SJCRH30 (cell line): Measurements from ENCODE around the gene OR5B12. TPM values are rescaled to one million over a fixed set of nuclear protein-coding genes. Genes with fewer than 3 reads are reported as not detected.

Experiments used
- DNase-seq, 2 experiments: peaks; one replicate each; pipeline ENCODE4 v3.0.0-alpha.2; 2015 to 2020
- H3K27ac ChIP-seq: fragments of 250-450 bp; sonication (Bioruptor Pico); 2 replicates; pipeline ENCODE4 v1.5.1; 2020; ENCODE audit warnings: mild to moderate bottlenecking, moderate library complexity
- H3K27me3 ChIP-seq: fragments of 250-450 bp; sonication (Bioruptor Pico); 2 replicates; pipeline ENCODE4 v1.5.1; 2020; ENCODE audit warnings: mild to moderate bottlenecking, moderate library complexity
- H3K36me3 ChIP-seq: fragments of 250-450 bp; sonication (Bioruptor Pico); 2 replicates; pipeline ENCODE4 v1.5.1; 2020; ENCODE audit warnings: mild to moderate bottlenecking, moderate library complexity
- H3K4me1 ChIP-seq: fragments of 250-450 bp; sonication (Bioruptor Pico); 2 replicates; pipeline ENCODE4 v1.5.1; 2020; ENCODE audit warnings: mild to moderate bottlenecking, moderate library complexity
- H3K4me3 ChIP-seq: fragments of 250-450 bp; sonication (Bioruptor Pico); 2 replicates; pipeline ENCODE4 v1.5.1; 2020; ENCODE audit warnings: mild to moderate bottlenecking, moderate library complexity
- H3K9me3 ChIP-seq: fragments of 250-450 bp; sonication (Bioruptor Pico); replicated peaks from 2 replicates; pipeline ENCODE4 v1.5.1; 2020; ENCODE audit warnings: mild to moderate bottlenecking, moderate library complexity
- total RNA-seq: library from RNA; depleted of rRNA; stranded (reverse); fragments of >200 nt; shearing (Covaris generic); gene quantifications from 2 replicates; pipeline ENCODE4 v1.2.3, GENCODE V29; 2014; rRNA removed

Gene OR5B12
- not detected in 2 replicates for total RNA-seq

- DNase-seq = no peak
- no peaks in the 10 kb centered on the region for H3K9me3 ChIP-seq
- no peak within 1 kb of the TSS for H3K4me3 ChIP-seq
- no peaks in the 10 kb centered on the region for H3K27me3 ChIP-seq
- no peak within 1 kb of the TSS for H3K27ac ChIP-seq
- no peaks in the 10 kb centered on the region for H3K36me3 ChIP-seq
- no peaks in the 10 kb centered on the region for H3K4me1 ChIP-seq
Measured at GRCh38 chr11:58442136-58442535, at the start of gene OR5B12. Gene OR5B12 (minus strand): TSS chr11:58442236. CDS start chr11:58440151, 2,085 bp downstream.

- no peaks in the 10 kb centered on the region for H3K27me3 ChIP-seq
- H3K4me1 ChIP-seq = no peaks in the 10 kb centered on the region
- no peak overlapping the region for H3K4me3 ChIP-seq
- H3K27ac ChIP-seq = no peak overlapping the region
- no peaks in the 10 kb centered on the region for H3K9me3 ChIP-seq
- no peak for DNase-seq
- no peaks in the 10 kb centered on the region for H3K36me3 ChIP-seq
Measured at GRCh38 chr11:58490827-58491226, 48.8 kb upstream of the OR5B12 start.

GRCh38 chr11:58487170-58487569 is 45.1 kb upstream of the OR5B12 start:
- Histone ChIP-seq H3K36me3 (no peaks in the 10 kb centered on the region), H3K9me3 (no peaks in the 10 kb centered on the region), H3K27ac (no peak overlapping the region), H3K4me3 (no peak overlapping the region), H3K4me1 (no peaks in the 10 kb centered on the region), H3K27me3 (no peaks in the 10 kb centered on the region)
- no peak for DNase-seq

- Histone ChIP-seq H3K4me3 (no peak overlapping the region), H3K36me3 (no peaks in the 10 kb centered on the region), H3K4me1 (no peaks in the 10 kb centered on the region), H3K27me3 (no peaks in the 10 kb centered on the region), H3K27ac (no peak overlapping the region), H3K9me3 (no peaks in the 10 kb centered on the region)
- DNase-seq = no peak
Measured at GRCh38 chr11:58485961-58486360, 43.9 kb upstream of the OR5B12 start.

- Histone ChIP-seq H3K4me3 (no peak overlapping the region), H3K9me3 (no peaks in the 10 kb centered on the region), H3K27me3 (no peaks in the 10 kb centered on the region), H3K36me3 (no peaks in the 10 kb centered on the region), H3K27ac (no peak overlapping the region), H3K4me1 (no peaks in the 10 kb centered on the region)
- DNase-seq = peak in 1 of 2 experiments; percentile 6
Measured at GRCh38 chr11:58471892-58472291, 29.9 kb upstream of the OR5B12 start.

- no peak for DNase-seq
- no peak overlapping the region for H3K4me3 ChIP-seq
- no peaks in the 10 kb centered on the region for H3K36me3 ChIP-seq
- H3K27me3 ChIP-seq = no peaks in the 10 kb centered on the region
- no peaks in the 10 kb centered on the region for H3K4me1 ChIP-seq
- no peak overlapping the region for H3K27ac ChIP-seq
- H3K9me3 ChIP-seq = no peaks in the 10 kb centered on the region
Measured at GRCh38 chr11:58466293-58466692, 24.3 kb upstream of the OR5B12 start.

- no peak overlapping the region for H3K4me3 ChIP-seq
- H3K27me3 ChIP-seq = no peaks in the 10 kb centered on the region
- no peaks in the 10 kb centered on the region for H3K4me1 ChIP-seq
- no peak for DNase-seq
- no peak overlapping the region for H3K27ac ChIP-seq
- H3K36me3 ChIP-seq = no peaks in the 10 kb centered on the region
- H3K9me3 ChIP-seq = no peaks in the 10 kb centered on the region
Measured at GRCh38 chr11:58465690-58466089, 23.7 kb upstream of the OR5B12 start.

- peak; percentile 1 to 5 for DNase-seq
Measured at GRCh38 chr11:58451585-58451984, 9.5 kb upstream of the OR5B12 start.

GRCh38 chr11:58446294-58446693 is 4.3 kb upstream of the OR5B12 start:
- Histone ChIP-seq H3K4me1 (no peaks in the 10 kb centered on the region), H3K9me3 (no peaks in the 10 kb centered on the region), H3K4me3 (no peak overlapping the region), H3K36me3 (no peaks in the 10 kb centered on the region), H3K27me3 (no peaks in the 10 kb centered on the region), H3K27ac (no peak overlapping the region)
- DNase-seq = peak in 1 of 2 experiments; percentile 1

More at GRCh38 chr11:58451585-58451984, 9.5 kb upstream of the OR5B12 start:
- H3K27me3 ChIP-seq = no peaks in the 10 kb centered on the region
- no peak overlapping the region for H3K27ac ChIP-seq
- no peaks in the 10 kb centered on the region for H3K36me3 ChIP-seq
- H3K4me1 ChIP-seq = no peaks in the 10 kb centered on the region
- H3K9me3 ChIP-seq = no peaks in the 10 kb centered on the region
- H3K4me3 ChIP-seq = no peak overlapping the region

- H3K27ac ChIP-seq = no peak overlapping the region
Measured at GRCh38 chr11:58444300-58444699, 2.3 kb upstream of the OR5B12 start.

GRCh38 chr11:58438486-58438885 is 3.5 kb downstream of the OR5B12 start:
- no peak overlapping the region for H3K27ac ChIP-seq
- DNase-seq = no peak

More at GRCh38 chr11:58444300-58444699, 2.3 kb upstream of the OR5B12 start:
- Histone ChIP-seq H3K27me3 (no peaks in the 10 kb centered on the region), H3K4me3 (no peak overlapping the region), H3K4me1 (no peaks in the 10 kb centered on the region), H3K36me3 (no peaks in the 10 kb centered on the region), H3K9me3 (no peaks in the 10 kb centered on the region)
- no peak for DNase-seq

GRCh38 chr11:58434217-58434616 is 7.8 kb downstream of the OR5B12 start:
- no peak for DNase-seq
- H3K4me1 ChIP-seq = no peaks in the 10 kb centered on the region
- no peak overlapping the region for H3K4me3 ChIP-seq
- H3K27me3 ChIP-seq = no peaks in the 10 kb centered on the region
- no peak overlapping the region for H3K27ac ChIP-seq
- H3K36me3 ChIP-seq = no peaks in the 10 kb centered on the region
- no peaks in the 10 kb centered on the region for H3K9me3 ChIP-seq

More at GRCh38 chr11:58438486-58438885, 3.5 kb downstream of the OR5B12 start:
- Histone ChIP-seq H3K27me3 (no peaks in the 10 kb centered on the region), H3K4me1 (no peaks in the 10 kb centered on the region), H3K9me3 (no peaks in the 10 kb centered on the region), H3K36me3 (no peaks in the 10 kb centered on the region), H3K4me3 (no peak overlapping the region)

- no peak overlapping the region for H3K27ac ChIP-seq
- no peak overlapping the region for H3K4me3 ChIP-seq
- no peak for DNase-seq
- no peaks in the 10 kb centered on the region for H3K9me3 ChIP-seq
- H3K27me3 ChIP-seq = no peaks in the 10 kb centered on the region
- H3K36me3 ChIP-seq = no peaks in the 10 kb centered on the region
- H3K4me1 ChIP-seq = no peaks in the 10 kb centered on the region
Measured at GRCh38 chr11:58433638-58434203, 8.3 kb downstream of the OR5B12 start.

GRCh38 chr11:58429273-58429672 is 12.8 kb downstream of the OR5B12 start:
- no peak for DNase-seq
- H3K27ac ChIP-seq = no peak overlapping the region

GRCh38 chr11:58428021-58428420 is 14.0 kb downstream of the OR5B12 start, which contains the start of gene OR5B2:
Gene OR5B2 (minus strand): TSS chr11:58428121. CDS start chr11:58423261, 4,860 bp downstream.
- no peak within 1 kb of the TSS for H3K4me3 ChIP-seq
- H3K36me3 ChIP-seq = no peaks in the 10 kb centered on the region
- no peak within 1 kb of the TSS for H3K27ac ChIP-seq
- H3K27me3 ChIP-seq = no peaks in the 10 kb centered on the region
- no peak for DNase-seq
- H3K4me1 ChIP-seq = no peaks in the 10 kb centered on the region
- H3K9me3 ChIP-seq = no peaks in the 10 kb centered on the region

More at GRCh38 chr11:58429273-58429672, 12.8 kb downstream of the OR5B12 start:
- Histone ChIP-seq H3K4me3 (no peak overlapping the region), H3K4me1 (no peaks in the 10 kb centered on the region), H3K27me3 (no peaks in the 10 kb centered on the region), H3K36me3 (no peaks in the 10 kb centered on the region), H3K9me3 (no peaks in the 10 kb centered on the region)

GRCh38 chr11:58406774-58407173 is 35.3 kb downstream of the OR5B12 start, which contains the start of gene OR5B3:
Gene OR5B3 (minus strand): TSS chr11:58406874. CDS start chr11:58403409, 3,465 bp downstream.
- Histone ChIP-seq H3K36me3 (no peaks in the 10 kb centered on the region), H3K4me1 (no peaks in the 10 kb centered on the region), H3K9me3 (0 out of 2 replicates have a peak, but pooled peaks cover 3% of the 10 kb centered on the region), H3K27ac (no peak within 1 kb of the TSS), H3K4me3 (no peak within 1 kb of the TSS), H3K27me3 (no peaks in the 10 kb centered on the region)
- DNase-seq = no peak
